Measurements from ENCODE around the gene LPCAT1. TPM values are rescaled to one million over a fixed set of nuclear protein-coding genes. Genes with fewer than 3 reads are reported as not detected.
A peak's percentile ranks its signal among the peaks of the same experiment; 100 is the strongest.

The LPCAT1 gene
- total and polyA plus RNA-seq, 2 of the 4 experiments (the other 2 are of a cell fraction) = 17.7 to 33.6 TPM

GRCh38 chr5:1465117-1465516 is 58.6 kb downstream of the LPCAT1 start:
- no peak overlapping the region for H3K56ac ChIP-seq (ENCODE audit: extremely low read depth, insufficient read depth, low read length)
- intact Hi-C loops (cut with micrococcal nuclease) = no loop called here
- ChIA-PET POLR2A (ENCODE audit: unreplicated experiment) (no interaction called here), CTCF (no interaction called here)
- no peak overlapping the region for H3K14ac ChIP-seq (replicated peaks; ENCODE audit: low read depth, low read length)
- H3K9me3 ChIP-seq (ENCODE audit: control insufficient read depth, insufficient read depth, low read length) = no peaks in the 10 kb centered on the region; the same call in 1 of the 2 replicates
- H3K4me2 ChIP-seq (ENCODE audit: low read depth, low read length) = no peak overlapping the region
- no peak overlapping the region for H2AK5ac ChIP-seq (ENCODE audit: low read depth, low read length)
- H4K5ac ChIP-seq (ENCODE audit: low read depth, low read length) = no peak overlapping the region
- no peaks in the 10 kb centered on the region for H3K4me1 ChIP-seq (ENCODE audit: control insufficient read depth, insufficient read depth, low read length)
- dilution Hi-C loops (cut with HindIII; ENCODE audit: low sequenced_read_pairs, unreplicated experiment) = no loop called here
- no peak for ATAC-seq (ENCODE audit: low read depth)
- no peak overlapping the region for H3K4me3 ChIP-seq (ENCODE audit: insufficient read depth, low read depth, low read length)
- TF ChIP-seq ELK1 (IDR thresholded peaks at IDR 0.05; ENCODE audit: borderline replicate concordance, low read depth, low read length) (no peak), POLR2A (IDR thresholded peaks at IDR 0.05; ENCODE audit: low read depth, low read length) (no peak), NFE2L2 (IDR thresholded peaks at IDR 0.05; ENCODE audit: low read depth, low read length) (no peak), RAD21 (IDR thresholded peaks at IDR 0.05; ENCODE audit: low read length) (no peak), RFX5 (IDR thresholded peaks at IDR 0.05; ENCODE audit: low read depth, low read length) (no peak), CTCF (conservative IDR thresholded peaks at IDR 0.05; ENCODE audit: low read depth, low read length) (no peak), SMC3 (IDR thresholded peaks at IDR 0.05; ENCODE audit: low read depth, low read length) (no peak), RCOR1 (IDR thresholded peaks at IDR 0.05; ENCODE audit: insufficient replicate concordance, low read length) (no peak), CEBPB (IDR thresholded peaks at IDR 0.05; ENCODE audit: low read depth, low read length) (no peak), USF2 (IDR thresholded peaks at IDR 0.05; ENCODE audit: low read depth, low read length) (no peak), BHLHE40 (IDR thresholded peaks at IDR 0.05; ENCODE audit: low read depth, low read length) (no peak), FOS (IDR thresholded peaks at IDR 0.05; ENCODE audit: low read depth, low read length) (no peak), MAFK (IDR thresholded peaks at IDR 0.05; ENCODE audit: low read depth, low read length) (no peak), MXI1 (IDR thresholded peaks at IDR 0.05; ENCODE audit: borderline replicate concordance, low read depth, low read length) (no peak), CHD1 (IDR thresholded peaks at IDR 0.05; ENCODE audit: low read depth, low read length) (no peak), MAZ (IDR thresholded peaks at IDR 0.05; ENCODE audit: borderline replicate concordance, low read depth, low read length) (no peak)
- H4K20me1 ChIP-seq (ENCODE audit: insufficient read depth, low read length) = peaks cover 15% of the 10 kb centered on the region
- no peak overlapping the region for H2BK120ac ChIP-seq (ENCODE audit: low read depth, low read length)
- H3K23ac ChIP-seq (ENCODE audit: low read depth, low read length) = no peak overlapping the region
- in situ Hi-C loops (cut with MboI; ENCODE audit: low sequenced_read_pairs) = no loop called here
- H3K27ac ChIP-seq (ENCODE audit: insufficient read depth, low read length) = no peak overlapping the region
- H2AK9ac ChIP-seq (replicated peaks; ENCODE audit: low read depth, low read length, poor library complexity) = no peak overlapping the region
- H3K4ac ChIP-seq (ENCODE audit: low read depth, low read length) = no peak overlapping the region
- H3K27me3 ChIP-seq (ENCODE audit: control insufficient read depth, insufficient read depth, low read length) = no peaks in the 10 kb centered on the region
- H3K18ac ChIP-seq (ENCODE audit: low read depth, low read length) = no peak overlapping the region
- H3K9ac ChIP-seq (ENCODE audit: low read depth, low read length) = no peak overlapping the region
- H3K9me1 ChIP-seq (ENCODE audit: insufficient read depth, low read length) = peaks cover 8% of the 10 kb centered on the region
- H4K8ac ChIP-seq (ENCODE audit: low read depth in 2 of 2, low read length in 2 of 2) = no peak overlapping the region
- no peak overlapping the region for H4K91ac ChIP-seq (ENCODE audit: insufficient read depth, low read depth, low read length)
- H3K36me3 ChIP-seq (ENCODE audit: control insufficient read depth, insufficient read depth, low read length) = peaks cover 82% of the 10 kb centered on the region
- no peak for DNase-seq
- no peak overlapping the region for H2BK20ac ChIP-seq (ENCODE audit: low read depth, low read length)
- H2BK5ac ChIP-seq (ENCODE audit: low read depth, low read length, poor library complexity, severe bottlenecking) = no peak overlapping the region
- 97% methylated on average over 18 of the region's 22 CpGs; no CpG with 5 or more reads in 1 of the 2 experiments for WGBS, 2 experiments (ENCODE audit: extremely low coverage in 2 of 2, insufficient read length in 1 of 2)
- peak overlapping the region; percentile 33 for H2AFZ ChIP-seq (replicated peaks; ENCODE audit: low read length, poor library complexity)
- H3K79me1 ChIP-seq (ENCODE audit: low read depth in 1 of 2, low read length in 2 of 2) = peaks cover 4 to 10% of the 10 kb centered on the region in 2 experiments; a peak in 1 of 4 replicates
- no TSS peak for BruUV-seq (replicated peaks)
- no peak overlapping the region for H2BK15ac ChIP-seq (ENCODE audit: low read depth, low read length)

All from IMR-90 (cell line).